ENCODE data around the gene C15orf62. TPM values are rescaled to one million over a fixed set of nuclear protein-coding genes. Genes with fewer than 3 reads are reported as not detected.

Gene C15orf62
- total RNA-seq, 4 donors from 2014 or later, result 0.19 to 1.3 (median 0.50) TPM; not detected in 1

GRCh38 chr15:40790718-40791117 is 20.9 kb downstream of the C15orf62 start:
- DNase-seq (ENCODE audit: low spot score) (no peak), ATAC-seq (ENCODE audit: low FRiP score) (no peak)
- no peak for TF ChIP-seq CTCF (IDR thresholded peaks at IDR 0.05)

GRCh38 chr15:40792394-40792793 is 22.6 kb downstream of the C15orf62 start:
- TF ChIP-seq CTCF (IDR thresholded peaks at IDR 0.05), result no peak
- ATAC-seq (ENCODE audit: low FRiP score) (no peak), DNase-seq (ENCODE audit: low spot score) (no peak)

GRCh38 chr15:40793216-40793989 is 23.6 kb downstream of the C15orf62 start:
- no peak for TF ChIP-seq CTCF (IDR thresholded peaks at IDR 0.05)
- ATAC-seq (ENCODE audit: low FRiP score) (peak; percentile 66), DNase-seq (ENCODE audit: low spot score) (peak; percentile 54)

GRCh38 chr15:40796041-40796440 is 26.3 kb downstream of the C15orf62 start:
- DNase-seq (ENCODE audit: low spot score), result no peak
- no peak for TF ChIP-seq CTCF (IDR thresholded peaks at IDR 0.05)
- ATAC-seq (ENCODE audit: low FRiP score), result no peak

- TF ChIP-seq CTCF (IDR thresholded peaks at IDR 0.05), result no peak
- DNase-seq (ENCODE audit: low spot score), result no peak
- ATAC-seq (ENCODE audit: low FRiP score), result no peak
Measured at GRCh38 chr15:40796512-40796911, 26.7 kb downstream of the C15orf62 start.

- DNase-seq (ENCODE audit: low spot score), result no peak
- TF ChIP-seq CTCF (IDR thresholded peaks at IDR 0.05), result no peak
Measured at GRCh38 chr15:40799523-40799922, 29.7 kb downstream of the C15orf62 start.

GRCh38 chr15:40803076-40803475 is 33.3 kb downstream of the C15orf62 start:
- ATAC-seq (ENCODE audit: low FRiP score) (no peak), DNase-seq (ENCODE audit: low spot score) (no peak)
- no peak for TF ChIP-seq CTCF (IDR thresholded peaks at IDR 0.05)

More at GRCh38 chr15:40799523-40799922, 29.7 kb downstream of the C15orf62 start:
- ATAC-seq (ENCODE audit: low FRiP score), result no peak

Data from omental fat pad (tissue), 4 donors.